ENCODE measurements around the gene C1RL. TPM values are rescaled to one million over a fixed set of nuclear protein-coding genes. Genes with fewer than 3 reads are reported as not detected.

C1RL gene
- total and polyA plus RNA-seq, 8 donors, result 55.4 to 72.7 (median 63.8) TPM

- DNase-seq, result peak in 1 of 4 donors; percentile 22
- Histone ChIP-seq H3K4me1 (peaks cover 0 to 13% of the 10 kb centered on the region in 2 donors), H3K27me3 (peaks cover 0 to 5% of the 10 kb centered on the region in 2 donors), H3K36me3 (no peaks in the 10 kb centered on the region), H3K27ac (no peak overlapping the region), H3K4me3 (no peak overlapping the region), H3K9me3 (no peaks in the 10 kb centered on the region)
- TF ChIP-seq CTCF (IDR thresholded peaks at IDR 0.05), result no peak
- no peak for ATAC-seq
- intact Hi-C loops (cut with DNase I), result no loop called here
These were observed 14.9 kb upstream of the C1RL start for GRCh38 chr12:7123806-7124522.

DNA sequence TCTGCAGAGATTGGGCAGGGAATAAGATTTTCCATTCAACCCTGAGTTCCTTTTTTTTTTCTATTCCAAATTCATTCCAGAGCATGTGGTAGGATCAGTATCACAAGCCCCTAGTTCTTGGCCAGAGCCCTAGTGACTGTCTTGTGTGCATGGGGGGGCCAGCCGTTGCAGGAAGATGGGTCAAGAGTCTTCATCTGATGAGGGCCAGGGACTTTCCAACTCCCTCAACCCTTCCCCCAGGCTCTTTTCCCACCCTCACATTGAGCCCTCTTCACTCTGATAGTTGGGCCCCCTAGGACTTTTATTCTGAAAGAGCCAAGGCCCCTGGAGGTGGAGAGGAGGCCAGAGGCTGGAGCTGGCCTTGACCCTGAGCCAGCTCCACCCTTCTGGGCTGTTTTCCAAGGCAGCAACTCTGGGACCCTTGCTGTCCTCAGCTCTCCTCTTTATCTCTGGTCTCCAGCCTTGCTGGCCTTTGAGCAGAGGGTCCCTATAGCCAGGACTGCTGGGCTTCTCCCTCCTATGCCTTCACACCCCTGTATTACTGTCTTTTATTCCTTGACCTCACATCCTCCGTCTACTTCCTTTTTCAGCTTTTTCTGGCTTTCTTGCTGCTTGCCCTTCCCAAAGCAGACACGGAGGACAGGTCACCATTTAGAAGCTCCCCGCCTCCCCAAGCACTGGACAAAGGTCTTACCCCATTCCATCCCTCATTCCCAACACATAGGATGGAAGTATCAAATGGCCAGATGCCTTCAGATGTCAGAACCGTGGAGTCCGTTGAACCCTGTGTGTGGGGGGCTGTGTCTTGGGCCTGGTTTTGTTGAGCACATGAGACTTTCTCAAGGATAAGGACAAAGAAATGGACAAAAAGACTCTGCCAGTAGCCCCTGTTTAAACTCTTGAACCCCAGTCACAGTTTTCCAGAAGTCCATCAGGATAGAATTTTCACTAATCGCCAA, 14.1 kb upstream of the C1RL start:
- Histone ChIP-seq H3K9me3 (no peaks in the 10 kb centered on the region), H3K27me3 (no peaks in the 10 kb centered on the region), H3K36me3 (peaks cover 0 to 2% of the 10 kb centered on the region in 2 donors), H3K27ac (no peak overlapping the region), H3K4me1 (peaks cover 0 to 12% of the 10 kb centered on the region in 2 donors), H3K4me3 (no peak overlapping the region)
- ATAC-seq, result peak; percentile 17
- no peak for DNase-seq
- intact Hi-C loops (cut with DNase I), result no loop called here
- no peak for TF ChIP-seq CTCF (IDR thresholded peaks at IDR 0.05)

DNA sequence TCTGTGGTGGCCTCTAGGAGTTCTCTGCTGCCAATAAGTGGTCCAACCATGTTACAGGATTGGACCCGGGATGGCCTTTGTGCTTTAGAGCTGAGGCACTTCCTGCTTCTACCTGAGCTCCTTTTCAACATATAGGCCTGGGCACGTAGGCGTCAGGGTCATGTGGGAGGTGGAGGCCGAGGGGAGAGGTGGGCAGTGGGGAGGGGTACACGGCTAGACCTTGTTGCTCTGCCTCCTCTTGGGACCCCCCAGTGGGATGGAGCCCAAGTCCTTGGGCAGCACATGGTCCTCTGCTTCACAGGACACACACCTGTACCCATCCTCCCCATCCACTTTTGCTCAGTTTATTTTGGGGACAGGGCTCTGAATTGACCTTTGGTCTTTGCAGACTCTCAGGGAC, 12.3 kb upstream of the C1RL start:
- Histone ChIP-seq H3K36me3 (peaks cover 0 to 6% of the 10 kb centered on the region in 2 donors), H3K27me3 (no peaks in the 10 kb centered on the region), H3K4me1 (peaks cover 0 to 12% of the 10 kb centered on the region in 2 donors), H3K27ac (no peak overlapping the region), H3K4me3 (no peak overlapping the region), H3K9me3 (no peaks in the 10 kb centered on the region)
- ATAC-seq, result no peak
- DNase-seq, result no peak
- TF ChIP-seq CTCF (IDR thresholded peaks at IDR 0.05), result no peak
- intact Hi-C loops (cut with DNase I), result no loop called here

GRCh38 chr12:7120166-7120565, 11.2 kb upstream of the C1RL start:
- DNase-seq (no peak), ATAC-seq (no peak)
- intact Hi-C loops (cut with DNase I), result no loop called here
- H3K36me3 ChIP-seq, result peaks cover 0 to 17% of the 10 kb centered on the region in 2 donors
- no peak overlapping the region for H3K27ac ChIP-seq
- no peak for TF ChIP-seq CTCF (IDR thresholded peaks at IDR 0.05)
- H3K9me3 ChIP-seq, result no peaks in the 10 kb centered on the region
- no peaks in the 10 kb centered on the region for H3K27me3 ChIP-seq
- H3K4me3 ChIP-seq, result no peak overlapping the region
- H3K4me1 ChIP-seq, result peaks cover 0 to 12% of the 10 kb centered on the region in 2 donors

GRCh38 chr12:7118881-7119280, 9.9 kb upstream of the C1RL start:
- no peaks in the 10 kb centered on the region for H3K9me3 ChIP-seq
- H3K27ac ChIP-seq, result no peak overlapping the region
- H3K36me3 ChIP-seq, result peaks cover 0 to 17% of the 10 kb centered on the region in 2 donors
- no peak for TF ChIP-seq CTCF (IDR thresholded peaks at IDR 0.05)
- no peak overlapping the region for H3K4me3 ChIP-seq
- intact Hi-C loops (cut with DNase I), result loop anchor here in 1 of 2 donors (10.0 kb wide), 1 partner anchor 164 kb away; the partner anchor contains the start of gene PTPN6
- no peak for DNase-seq
- peaks cover 0 to 12% of the 10 kb centered on the region in 2 donors for H3K4me1 ChIP-seq
- no peak for ATAC-seq
- H3K27me3 ChIP-seq, result no peaks in the 10 kb centered on the region

Measured in left lung (tissue), 10 donors.